HCT116 (cell line): ENCODE results near the gene EIF3I.
A peak's percentile ranks its signal among the peaks of the same experiment; 100 is the strongest.

Experiments used
- CBX3 ChIP-seq: IDR thresholded peaks from 2 replicates; pipeline ENCODE4 v1.6.1; 2012; ENCODE audit warnings: low read depth
- CEBPB ChIP-seq: IDR thresholded peaks from 2 replicates; pipeline ENCODE4 v1.6.1; 2012; ENCODE audit warnings: low read depth
- EZH2 ChIP-seq: fragments of 200-600 bp; sonication (generic); IDR thresholded peaks from 2 replicates; pipeline ENCODE4 v1.6.1; 2017; ENCODE audit warnings: antibody characterized with exemption, mixed run types
- EZH2phosphoT487 ChIP-seq: fragments of 200-600 bp; IDR thresholded peaks from 2 replicates; pipeline ENCODE4 v1.6.1; 2018; ENCODE audit warnings: antibody characterized with exemption, borderline replicate concordance
- POLR2AphosphoS5 ChIP-seq: IDR thresholded peaks from 2 replicates; pipeline ENCODE4 v1.6.1; 2011; ENCODE audit warnings: mild to moderate bottlenecking, low read depth, low read length, moderate library complexity
- RAD21 ChIP-seq: IDR thresholded peaks from 2 replicates; pipeline ENCODE4 v1.6.1; 2012; ENCODE audit warnings: low read depth, mild to moderate bottlenecking
- SIN3A ChIP-seq: IDR thresholded peaks from 2 replicates; pipeline ENCODE4 v1.6.1; 2012; ENCODE audit warnings: low read depth
- SP1 ChIP-seq: IDR thresholded peaks from 2 replicates; pipeline ENCODE4 v1.6.1; 2012; ENCODE audit warnings: low read depth
- TCF7L2 ChIP-seq: IDR thresholded peaks from 2 replicates; pipeline ENCODE4 v1.7.0; 2011; ENCODE audit warnings: borderline replicate concordance, inconsistent platforms; ENCODE audit not compliant: insufficient read depth, insufficient read length; ENCODE audit errors: extremely low read depth
- ZFX ChIP-seq: fragments of 450-650 bp; IDR thresholded peaks from 2 replicates; pipeline ENCODE4 v1.6.1; 2017
- TF ChIP-seq, protein P1 (sequence below), 3 experiments: fragments of 200-600 bp in 1 of 3; sonication (generic) in 1 of 3; IDR thresholded peaks in 2 of 3; conservative IDR thresholded peaks in 1 of 3; 2 replicates each; pipeline ENCODE4 v1.5.1; 2012 to 2017; ENCODE audit warnings: low read depth in 2 of 3, low read length in 2 of 3, antibody characterized with exemption in 1 of 3, borderline replicate concordance in 1 of 3, control low read depth in 1 of 3, mild to moderate bottlenecking in 1 of 3, mixed read lengths in 1 of 3, mixed run types in 1 of 3, moderate library complexity in 1 of 3; ENCODE audit not compliant: insufficient read depth in 1 of 3
- TF ChIP-seq, protein P2 (sequence below): IDR thresholded peaks from 2 replicates; pipeline ENCODE4 v1.6.1; 2012; ENCODE audit warnings: low read depth

DNA sequence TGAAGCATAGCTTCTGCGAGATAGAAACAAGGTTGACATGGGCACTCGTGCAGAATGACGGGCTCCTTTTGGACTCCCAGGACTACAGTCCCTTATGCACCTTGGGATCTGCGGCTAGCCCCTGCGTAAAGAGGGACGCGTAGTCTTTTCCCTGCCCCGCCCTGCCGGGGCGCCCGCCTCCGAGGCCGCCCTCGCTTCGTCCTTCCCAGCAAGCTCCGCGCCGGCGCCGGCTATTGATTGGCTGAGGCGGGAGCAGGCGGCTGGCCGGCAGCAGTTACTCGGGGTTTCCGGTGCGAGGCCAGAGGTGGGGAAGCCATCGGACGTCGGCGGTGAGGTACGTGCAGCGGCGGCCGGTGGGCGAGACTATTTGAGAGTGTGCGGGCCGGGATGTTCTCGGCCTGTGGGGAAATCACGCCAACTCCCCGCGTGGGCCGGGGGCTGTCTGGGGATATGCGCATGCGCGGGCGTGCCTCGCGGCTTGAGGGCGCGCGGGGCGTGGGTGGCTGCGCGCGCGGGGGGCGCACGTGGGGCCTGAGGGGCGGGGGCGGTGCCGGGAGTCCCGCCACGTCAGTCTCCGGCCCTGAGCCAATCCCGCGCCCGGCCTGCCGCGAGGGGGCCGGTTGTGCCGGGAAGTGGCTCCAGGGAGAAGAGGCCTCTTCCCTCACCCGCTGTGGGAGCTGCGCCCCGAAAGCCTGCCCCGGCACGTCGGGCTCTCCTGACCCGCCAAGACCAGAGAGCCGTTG is 42.6 kb upstream of the EIF3I start, which contains the start of gene TXLNA:
- TF ChIP-seq SP1 (peak; percentile 82), EZH2 (no peak), EZH2phosphoT487 (no peak), SIN3A (peak; percentile 88), ZFX (peak; percentile 55; the same call in 1 of the 2 replicates), POLR2AphosphoS5 (peak; percentile 79), CEBPB (no peak), CBX3 (0 out of 2 replicates have a peak, but pooled peaks have one; percentile 18), TCF7L2 (peak; percentile 9), RAD21 (0 out of 2 replicates have a peak, but pooled peaks have one; percentile 18)
- TF ChIP-seq, protein P1, sequence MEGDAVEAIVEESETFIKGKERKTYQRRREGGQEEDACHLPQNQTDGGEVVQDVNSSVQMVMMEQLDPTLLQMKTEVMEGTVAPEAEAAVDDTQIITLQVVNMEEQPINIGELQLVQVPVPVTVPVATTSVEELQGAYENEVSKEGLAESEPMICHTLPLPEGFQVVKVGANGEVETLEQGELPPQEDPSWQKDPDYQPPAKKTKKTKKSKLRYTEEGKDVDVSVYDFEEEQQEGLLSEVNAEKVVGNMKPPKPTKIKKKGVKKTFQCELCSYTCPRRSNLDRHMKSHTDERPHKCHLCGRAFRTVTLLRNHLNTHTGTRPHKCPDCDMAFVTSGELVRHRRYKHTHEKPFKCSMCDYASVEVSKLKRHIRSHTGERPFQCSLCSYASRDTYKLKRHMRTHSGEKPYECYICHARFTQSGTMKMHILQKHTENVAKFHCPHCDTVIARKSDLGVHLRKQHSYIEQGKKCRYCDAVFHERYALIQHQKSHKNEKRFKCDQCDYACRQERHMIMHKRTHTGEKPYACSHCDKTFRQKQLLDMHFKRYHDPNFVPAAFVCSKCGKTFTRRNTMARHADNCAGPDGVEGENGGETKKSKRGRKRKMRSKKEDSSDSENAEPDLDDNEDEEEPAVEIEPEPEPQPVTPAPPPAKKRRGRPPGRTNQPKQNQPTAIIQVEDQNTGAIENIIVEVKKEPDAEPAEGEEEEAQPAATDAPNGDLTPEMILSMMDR (IDR thresholded peaks at IDR 0.05 in 2 of 3, conservative IDR thresholded peaks at IDR 0.05 in 1 of 3; ENCODE audit: borderline replicate concordance in 1 of 3, insufficient read depth in 1 of 3, low read depth in 2 of 3, low read length in 2 of 3): no peak
- TF ChIP-seq, protein P2, sequence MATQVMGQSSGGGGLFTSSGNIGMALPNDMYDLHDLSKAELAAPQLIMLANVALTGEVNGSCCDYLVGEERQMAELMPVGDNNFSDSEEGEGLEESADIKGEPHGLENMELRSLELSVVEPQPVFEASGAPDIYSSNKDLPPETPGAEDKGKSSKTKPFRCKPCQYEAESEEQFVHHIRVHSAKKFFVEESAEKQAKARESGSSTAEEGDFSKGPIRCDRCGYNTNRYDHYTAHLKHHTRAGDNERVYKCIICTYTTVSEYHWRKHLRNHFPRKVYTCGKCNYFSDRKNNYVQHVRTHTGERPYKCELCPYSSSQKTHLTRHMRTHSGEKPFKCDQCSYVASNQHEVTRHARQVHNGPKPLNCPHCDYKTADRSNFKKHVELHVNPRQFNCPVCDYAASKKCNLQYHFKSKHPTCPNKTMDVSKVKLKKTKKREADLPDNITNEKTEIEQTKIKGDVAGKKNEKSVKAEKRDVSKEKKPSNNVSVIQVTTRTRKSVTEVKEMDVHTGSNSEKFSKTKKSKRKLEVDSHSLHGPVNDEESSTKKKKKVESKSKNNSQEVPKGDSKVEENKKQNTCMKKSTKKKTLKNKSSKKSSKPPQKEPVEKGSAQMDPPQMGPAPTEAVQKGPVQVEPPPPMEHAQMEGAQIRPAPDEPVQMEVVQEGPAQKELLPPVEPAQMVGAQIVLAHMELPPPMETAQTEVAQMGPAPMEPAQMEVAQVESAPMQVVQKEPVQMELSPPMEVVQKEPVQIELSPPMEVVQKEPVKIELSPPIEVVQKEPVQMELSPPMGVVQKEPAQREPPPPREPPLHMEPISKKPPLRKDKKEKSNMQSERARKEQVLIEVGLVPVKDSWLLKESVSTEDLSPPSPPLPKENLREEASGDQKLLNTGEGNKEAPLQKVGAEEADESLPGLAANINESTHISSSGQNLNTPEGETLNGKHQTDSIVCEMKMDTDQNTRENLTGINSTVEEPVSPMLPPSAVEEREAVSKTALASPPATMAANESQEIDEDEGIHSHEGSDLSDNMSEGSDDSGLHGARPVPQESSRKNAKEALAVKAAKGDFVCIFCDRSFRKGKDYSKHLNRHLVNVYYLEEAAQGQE: no peak
